ENCODE results near the gene BRINP1. TPM values are rescaled to one million over a fixed set of nuclear protein-coding genes. Genes with fewer than 3 reads are reported as not detected.

BRINP1 gene, protein sequence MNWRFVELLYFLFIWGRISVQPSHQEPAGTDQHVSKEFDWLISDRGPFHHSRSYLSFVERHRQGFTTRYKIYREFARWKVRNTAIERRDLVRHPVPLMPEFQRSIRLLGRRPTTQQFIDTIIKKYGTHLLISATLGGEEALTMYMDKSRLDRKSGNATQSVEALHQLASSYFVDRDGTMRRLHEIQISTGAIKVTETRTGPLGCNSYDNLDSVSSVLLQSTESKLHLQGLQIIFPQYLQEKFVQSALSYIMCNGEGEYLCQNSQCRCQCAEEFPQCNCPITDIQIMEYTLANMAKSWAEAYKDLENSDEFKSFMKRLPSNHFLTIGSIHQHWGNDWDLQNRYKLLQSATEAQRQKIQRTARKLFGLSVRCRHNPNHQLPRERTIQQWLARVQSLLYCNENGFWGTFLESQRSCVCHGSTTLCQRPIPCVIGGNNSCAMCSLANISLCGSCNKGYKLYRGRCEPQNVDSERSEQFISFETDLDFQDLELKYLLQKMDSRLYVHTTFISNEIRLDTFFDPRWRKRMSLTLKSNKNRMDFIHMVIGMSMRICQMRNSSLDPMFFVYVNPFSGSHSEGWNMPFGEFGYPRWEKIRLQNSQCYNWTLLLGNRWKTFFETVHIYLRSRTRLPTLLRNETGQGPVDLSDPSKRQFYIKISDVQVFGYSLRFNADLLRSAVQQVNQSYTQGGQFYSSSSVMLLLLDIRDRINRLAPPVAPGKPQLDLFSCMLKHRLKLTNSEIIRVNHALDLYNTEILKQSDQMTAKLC
- total RNA-seq, result not detected

DNA sequence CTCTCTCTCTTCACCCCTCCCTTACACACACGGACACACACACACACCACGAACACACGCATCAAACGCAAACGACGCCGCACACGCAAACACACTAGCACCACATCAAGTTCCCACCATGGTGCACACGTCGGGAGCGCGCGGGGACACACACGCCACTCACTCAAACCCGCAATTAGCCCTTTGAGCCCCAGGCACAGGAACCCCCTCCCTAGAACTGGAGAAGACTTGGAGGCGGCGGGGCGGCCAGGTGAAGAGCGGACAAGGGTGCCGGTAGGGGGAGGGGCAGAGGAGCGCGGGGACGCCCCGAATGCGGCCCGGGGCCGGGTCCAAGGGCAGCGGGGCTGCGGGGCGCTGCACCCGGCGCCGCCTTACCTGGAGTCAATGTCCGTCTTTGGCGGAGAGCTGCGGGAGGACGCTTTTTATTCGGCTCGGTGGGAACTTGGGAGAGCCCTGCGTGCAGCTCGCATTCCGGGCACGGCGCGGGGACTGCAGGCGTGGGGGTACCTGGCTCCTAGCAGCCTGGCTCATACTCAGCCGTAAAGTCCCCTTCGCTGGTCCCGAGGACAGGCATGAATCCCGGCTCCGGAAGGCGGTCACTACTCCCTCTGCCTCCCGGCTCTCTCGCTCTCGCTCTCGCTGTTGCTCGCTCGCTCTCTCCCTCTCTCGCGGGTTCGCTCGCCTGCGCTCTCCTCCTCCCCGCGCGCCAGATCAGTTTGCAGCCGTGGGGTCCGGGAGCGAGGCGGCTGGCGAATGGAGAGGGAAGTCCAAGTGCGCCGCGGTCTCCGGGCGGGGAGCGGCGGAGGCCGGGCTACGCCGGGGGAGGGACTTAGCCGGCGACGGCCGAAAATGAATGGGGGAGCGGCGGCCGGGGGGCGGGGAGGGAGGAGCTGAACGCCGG, at the start of gene BRINP1:
BRINP1 (minus strand) TSS at position 755 of the 901 bp plus-strand sequence. CDS start 56,080 bp downstream, outside the sequence.

